Activated CD4-positive, alpha-beta T cell treated with anti-CD3 and anti-CD28 coated beads for 36 hours (primary cell): Measurements from ENCODE around the gene SAMD3. TPM values are rescaled to one million over a fixed set of nuclear protein-coding genes. Genes with fewer than 3 reads are reported as not detected.
"Not testable (repeated sequence)": the region's sequence is repeated elsewhere in the genome, so short reads cannot be mapped to it uniquely, and the experiment has no call there.

Experiments
- ATAC-seq: fragments of 200-7000 bp; cut with Tn5 transposase; one replicate; pipeline ENCODE4 v1.10.0; 2021; ENCODE audit warnings: mild to moderate bottlenecking, moderate library complexity
- CTCF ChIA-PET: fragments of 350-600 bp; sonication (Branson Sonifier 250); formaldehyde crosslinking; loops from one replicate; lab custom pipeline; 2021; ENCODE audit warnings: antibody characterized with exemption; lab: Charles Lee
- POLR2A ChIA-PET: fragments of 350-600 bp; sonication (Branson Sonifier 250); formaldehyde crosslinking; loops from one replicate; lab custom pipeline; 2021; ENCODE audit warnings: antibody characterized with exemption, inconsistent platforms; lab: Charles Lee
- DNase-seq: peaks from one replicate; pipeline ENCODE4 v3.0.0-alpha.2; 2020
- H3K27ac Mint-ChIP-seq: one replicate; pipeline ENCODE4 v1.8.0; 2021; ENCODE audit warnings: mixed read lengths
- H3K27me3 Mint-ChIP-seq: one replicate; pipeline ENCODE4 v1.8.0; 2021; ENCODE audit warnings: mixed read lengths
- H3K36me3 Mint-ChIP-seq: one replicate; pipeline ENCODE4 v1.8.0; 2021; ENCODE audit warnings: low read depth, mixed read lengths
- H3K4me1 Mint-ChIP-seq: one replicate; pipeline ENCODE4 v1.8.0; 2021; ENCODE audit warnings: mixed read lengths
- H3K4me3 Mint-ChIP-seq: one replicate; pipeline ENCODE4 v1.8.0; 2021; ENCODE audit warnings: mild to moderate bottlenecking, moderate library complexity, mixed read lengths
- H3K9me3 Mint-ChIP-seq: one replicate; pipeline ENCODE4 v1.8.0; 2021; ENCODE audit warnings: low read depth, mixed read lengths
- intact Hi-C, 2 experiments: fragments of 100-400 bp; cut with DNase I in 1 of 2; cut with micrococcal nuclease in 1 of 2; formaldehyde crosslinking; loops; one replicate each; pipeline versions ENCODE4 v1.14.2 to v1.15.1; 2022 to 2024; cut with DNase I, micrococcal nuclease
- total RNA-seq, 2 experiments: library from RNA; stranded (reverse); gene quantifications; one replicate each; pipeline ENCODE4 v1.2.3, GENCODE V29; 2021

The SAMD3 gene
- total RNA-seq, 2 experiments from 2014 or later: 1.8 to 2.4 TPM

- H3K27me3 Mint-ChIP-seq: no peaks in the 10 kb centered on the region
- intact Hi-C loops: no loop called here
- ATAC-seq: peak; percentile 60
- no peak for DNase-seq
- peak overlapping the region; percentile 55 for H3K27ac Mint-ChIP-seq
- POLR2A ChIA-PET: no interaction called here
- CTCF ChIA-PET: interaction anchor here (0.7 to 0.9 kb wide), 2 partner anchors 9 to 11 kb away, joined by 3 read pairs; partner anchors contain the start of gene SAMD3
- H3K9me3 Mint-ChIP-seq: no peaks in the 10 kb centered on the region
- H3K36me3 Mint-ChIP-seq: peaks cover 20% of the 10 kb centered on the region
- H3K4me1 Mint-ChIP-seq: peaks cover 51% of the 10 kb centered on the region
- peak overlapping the region; percentile 4 for H3K4me3 Mint-ChIP-seq
Observed at GRCh38 chr6:130211691-130212090, 11.1 kb downstream of the SAMD3 start.

GRCh38 chr6:130207979-130208649 lies 14.6 kb downstream of the SAMD3 start:
- Mint-ChIP-seq H3K27me3 (no peaks in the 10 kb centered on the region), H3K27ac (no peak overlapping the region), H3K9me3 (no peaks in the 10 kb centered on the region), H3K36me3 (peaks cover 26% of the 10 kb centered on the region), H3K4me1 (peaks cover 36% of the 10 kb centered on the region), H3K4me3 (no peak overlapping the region)
- DNase-seq (no peak), ATAC-seq (no peak)
- CTCF ChIA-PET: interaction anchor here (1.3 kb wide), 1 partner anchor 20 kb away, joined by 4 read pairs; no protein-coding TSS in a partner anchor
- intact Hi-C loops: no loop called here
- POLR2A ChIA-PET: no interaction called here

- peaks cover 30% of the 10 kb centered on the region for H3K36me3 Mint-ChIP-seq
- H3K27ac Mint-ChIP-seq: no peak overlapping the region
- DNase-seq (no peak), ATAC-seq (no peak)
- no peak overlapping the region for H3K4me3 Mint-ChIP-seq
- intact Hi-C loops: no loop called here
- ChIA-PET POLR2A (no interaction called here), CTCF (interaction anchor here (1.3 kb wide), 1 partner anchor 18 kb away, joined by 4 read pairs; no protein-coding TSS in a partner anchor)
- no peaks in the 10 kb centered on the region for H3K9me3 Mint-ChIP-seq
- H3K27me3 Mint-ChIP-seq: no peaks in the 10 kb centered on the region
- peaks cover 27% of the 10 kb centered on the region for H3K4me1 Mint-ChIP-seq
Observed at GRCh38 chr6:130206479-130206878, 16.3 kb downstream of the SAMD3 start.

- no peak for DNase-seq
- Mint-ChIP-seq H3K27me3 (no peaks in the 10 kb centered on the region), H3K4me3 (no peak overlapping the region), H3K4me1 (peaks cover 24% of the 10 kb centered on the region), H3K36me3 (peaks cover 30% of the 10 kb centered on the region), H3K27ac (no peak overlapping the region), H3K9me3 (peaks cover 2% of the 10 kb centered on the region)
- CTCF ChIA-PET: interaction anchor here (2.2 kb wide), 1 partner anchor 17 kb away, joined by 6 read pairs; no protein-coding TSS in a partner anchor
- intact Hi-C loops: no loop called here
- ATAC-seq: no peak
- POLR2A ChIA-PET: interaction anchor here (0.6 kb wide), 1 partner anchor 400 kb away, joined by 3 read pairs; no protein-coding TSS in a partner anchor
Observed at GRCh38 chr6:130204322-130204721, 18.4 kb downstream of the SAMD3 start.

- POLR2A ChIA-PET: no interaction called here
- Mint-ChIP-seq H3K4me3 (no peak overlapping the region), H3K27ac (no peak overlapping the region), H3K27me3 (no peaks in the 10 kb centered on the region), H3K9me3 (peaks cover 2% of the 10 kb centered on the region), H3K4me1 (peaks cover 29% of the 10 kb centered on the region), H3K36me3 (peaks cover 29% of the 10 kb centered on the region)
- DNase-seq (no peak), ATAC-seq (peak; percentile 17)
- CTCF ChIA-PET: interaction anchor here (0.8 to 2.2 kb wide), 3 partner anchors 8 to 20 kb away, joined by 3 to 6 read pairs (median 5); partner anchors contain the start of gene SAMD3
- intact Hi-C loops: no loop called here
Observed at GRCh38 chr6:130203370-130203769, 19.4 kb downstream of the SAMD3 start.

GRCh38 chr6:130202782-130203181 lies 20.0 kb downstream of the SAMD3 start:
- H3K4me3 Mint-ChIP-seq: no peak overlapping the region
- ChIA-PET POLR2A (no interaction called here), CTCF (interaction anchor here (0.8 to 2.2 kb wide), 3 partner anchors 9 to 20 kb away, joined by 3 to 6 read pairs (median 5); partner anchors contain the start of gene SAMD3)
- DNase-seq: peak; percentile 63
- intact Hi-C loops: no loop called here
- H3K27me3 Mint-ChIP-seq: no peaks in the 10 kb centered on the region
- H3K9me3 Mint-ChIP-seq: peaks cover 2% of the 10 kb centered on the region
- H3K27ac Mint-ChIP-seq: peak overlapping the region; percentile 24
- peaks cover 32% of the 10 kb centered on the region for H3K4me1 Mint-ChIP-seq
- ATAC-seq: peak; percentile 70
- peaks cover 24% of the 10 kb centered on the region for H3K36me3 Mint-ChIP-seq

GRCh38 chr6:130200020-130200419 lies 22.7 kb downstream of the SAMD3 start:
- Mint-ChIP-seq H3K36me3 (peaks cover 12% of the 10 kb centered on the region), H3K27ac (no peak overlapping the region), H3K27me3 (no peaks in the 10 kb centered on the region), H3K4me3 (no peak overlapping the region), H3K9me3 (peaks cover 2% of the 10 kb centered on the region), H3K4me1 (peaks cover 44% of the 10 kb centered on the region)
- intact Hi-C loops: no loop called here
- ATAC-seq: no peak
- ChIA-PET POLR2A (no interaction called here), CTCF (interaction anchor here (0.8 to 1.6 kb wide), 2 partner anchors 12 to 13 kb away, joined by 4 read pairs; no protein-coding TSS in a partner anchor)
- no peak for DNase-seq

GRCh38 chr6:130198483-130199035 lies 24.2 kb downstream of the SAMD3 start:
- H3K4me1 Mint-ChIP-seq: peaks cover 42% of the 10 kb centered on the region
- POLR2A ChIA-PET: no interaction called here

GRCh38 chr6:130197816-130198482 lies 24.8 kb downstream of the SAMD3 start:
- POLR2A ChIA-PET, ATAC-seq, intact Hi-C loops, H3K4me3 Mint-ChIP-seq, DNase-seq, H3K27me3 Mint-ChIP-seq, H3K9me3 Mint-ChIP-seq: not testable (repeated sequence)
- Mint-ChIP-seq H3K27ac (peak overlapping the region; percentile 9), H3K36me3 (peaks cover 17% of the 10 kb centered on the region), H3K4me1 (peaks cover 42% of the 10 kb centered on the region)
- CTCF ChIA-PET: interaction anchor here (1.0 kb wide), 1 partner anchor 35 kb away, joined by 5 read pairs; no protein-coding TSS in a partner anchor

More at GRCh38 chr6:130198483-130199035, 24.2 kb downstream of the SAMD3 start:
- no peak overlapping the region for H3K27ac Mint-ChIP-seq
- no peaks in the 10 kb centered on the region for H3K27me3 Mint-ChIP-seq
- ATAC-seq: peak; percentile 49
- H3K9me3 Mint-ChIP-seq: peaks cover 2% of the 10 kb centered on the region
- peaks cover 13% of the 10 kb centered on the region for H3K36me3 Mint-ChIP-seq
- no peak for DNase-seq
- CTCF ChIA-PET: interaction anchor here (1.0 kb wide), 2 partner anchors 35 to 66 kb away, joined by 4 to 5 read pairs; no protein-coding TSS in a partner anchor
- H3K4me3 Mint-ChIP-seq: no peak overlapping the region
- intact Hi-C loops: no loop called here

- Mint-ChIP-seq H3K36me3 (peaks cover 24% of the 10 kb centered on the region), H3K4me1 (peaks cover 67% of the 10 kb centered on the region)
- intact Hi-C loops, ATAC-seq, POLR2A ChIA-PET, DNase-seq, H3K27ac Mint-ChIP-seq, H3K27me3 Mint-ChIP-seq, H3K4me3 Mint-ChIP-seq, H3K9me3 Mint-ChIP-seq, CTCF ChIA-PET: not testable (repeated sequence)
Observed at GRCh38 chr6:130194434-130194833, 28.3 kb downstream of the SAMD3 start.
